Measurements from ENCODE around the gene TNKS2. TPM values are rescaled to one million over a fixed set of nuclear protein-coding genes. Genes with fewer than 3 reads are reported as not detected.

The TNKS2 gene
- total RNA-seq, 5 donors from 2014 or later (not counting 1 experiment from before 2014, with no cell fraction given) = 41.0 to 53.7 (median 47.6) TPM

GRCh38 chr10:91761721-91762120 is 36.5 kb upstream of the TNKS2 start:
- DNase-seq = no peak
- Histone ChIP-seq H3K4me3 (ENCODE audit: control insufficient read depth in 1 of 2, extremely low read depth in 1 of 2, low read length in 1 of 2) (no peak overlapping the region), H3K9me3 (no peaks in the 10 kb centered on the region), H3K27ac (ENCODE audit: low read length) (no peak overlapping the region), H3K36me3 (ENCODE audit: control insufficient read depth in 2 of 2, extremely low read depth in 1 of 2, insufficient read depth in 1 of 2, low read length in 1 of 2) (no peaks in the 10 kb centered on the region), H3K4me1 (ENCODE audit: control insufficient read depth in 1 of 2, extremely low read depth in 1 of 2, insufficient read depth in 2 of 2, low read length in 2 of 2) (peaks cover 0 to 2% of the 10 kb centered on the region in 2 experiments), H3K27me3 (replicated peaks in 1 of 2; ENCODE audit: control insufficient read depth in 2 of 2, extremely low read depth in 1 of 2, insufficient read depth in 2 of 2, low read length in 1 of 2) (peaks cover 0 to 3% of the 10 kb centered on the region in 2 experiments)
- H3K4me3 Mint-ChIP-seq = no peak overlapping the region
- no peaks in the 10 kb centered on the region for H3K9me3 Mint-ChIP-seq
- no CpG with 5 or more reads among the region's 1 CpG for WGBS (ENCODE audit: insufficient coverage)
- no peaks in the 10 kb centered on the region for H3K36me3 Mint-ChIP-seq
- peaks cover 0 to 9% of the 10 kb centered on the region in 2 donors for H3K27me3 Mint-ChIP-seq
- CTCF ChIA-PET = interaction anchor here in 1 of 2 donors (1.0 kb wide), 1 partner anchor 36 kb away, joined by 3 read pairs; no protein-coding TSS in a partner anchor
- POLR2A ChIA-PET = no interaction called here
- H3K27ac Mint-ChIP-seq = no peak overlapping the region
- H3K4me1 Mint-ChIP-seq = peaks cover 5 to 7% (median 6%) of the 10 kb centered on the region in 3 donors
- ATAC-seq (replicated peaks in 1 of 4) = no peak

GRCh38 chr10:91762878-91763277 is 35.3 kb upstream of the TNKS2 start:
- no peak overlapping the region for H3K27ac Mint-ChIP-seq
- no CpG with 5 or more reads among the region's 1 CpG for WGBS (ENCODE audit: insufficient coverage)
- ATAC-seq (replicated peaks in 1 of 4) (no peak), DNase-seq (no peak)
- Histone ChIP-seq H3K27ac (ENCODE audit: low read length) (no peak overlapping the region), H3K4me3 (ENCODE audit: control insufficient read depth in 1 of 2, extremely low read depth in 1 of 2, low read length in 1 of 2) (no peak overlapping the region), H3K4me1 (ENCODE audit: control insufficient read depth in 1 of 2, extremely low read depth in 1 of 2, insufficient read depth in 2 of 2, low read length in 2 of 2) (peaks cover 0 to 2% of the 10 kb centered on the region in 2 experiments), H3K27me3 (replicated peaks in 1 of 2; ENCODE audit: control insufficient read depth in 2 of 2, extremely low read depth in 1 of 2, insufficient read depth in 2 of 2, low read length in 1 of 2) (peaks cover 0 to 3% of the 10 kb centered on the region in 2 experiments), H3K9me3 (no peaks in the 10 kb centered on the region), H3K36me3 (ENCODE audit: control insufficient read depth in 2 of 2, extremely low read depth in 1 of 2, insufficient read depth in 1 of 2, low read length in 1 of 2) (no peaks in the 10 kb centered on the region)
- H3K27me3 Mint-ChIP-seq = peaks cover 0 to 9% of the 10 kb centered on the region in 2 donors
- H3K36me3 Mint-ChIP-seq = no peaks in the 10 kb centered on the region
- H3K9me3 Mint-ChIP-seq = no peaks in the 10 kb centered on the region
- no peak overlapping the region for H3K4me3 Mint-ChIP-seq
- CTCF ChIA-PET = no interaction called here
- POLR2A ChIA-PET = no interaction called here
- H3K4me1 Mint-ChIP-seq = peaks cover 5 to 7% (median 6%) of the 10 kb centered on the region in 3 donors

GRCh38 chr10:91766676-91767075 is 31.6 kb upstream of the TNKS2 start:
- Histone ChIP-seq H3K36me3 (ENCODE audit: control insufficient read depth in 2 of 2, extremely low read depth in 1 of 2, insufficient read depth in 1 of 2, low read length in 1 of 2) (no peaks in the 10 kb centered on the region), H3K9me3 (no peaks in the 10 kb centered on the region), H3K27me3 (replicated peaks in 1 of 2; ENCODE audit: control insufficient read depth in 2 of 2, extremely low read depth in 1 of 2, insufficient read depth in 2 of 2, low read length in 1 of 2) (no peaks in the 10 kb centered on the region), H3K4me1 (ENCODE audit: control insufficient read depth in 1 of 2, extremely low read depth in 1 of 2, insufficient read depth in 2 of 2, low read length in 2 of 2) (no peaks in the 10 kb centered on the region), H3K27ac (ENCODE audit: low read length) (no peak overlapping the region), H3K4me3 (ENCODE audit: control insufficient read depth in 1 of 2, extremely low read depth in 1 of 2, low read length in 1 of 2) (no peak overlapping the region)
- ATAC-seq (replicated peaks in 1 of 4) (no peak), DNase-seq (no peak)
- peaks cover 1 to 5% (median 3%) of the 10 kb centered on the region in 3 donors for H3K4me1 Mint-ChIP-seq
- no peaks in the 10 kb centered on the region for H3K36me3 Mint-ChIP-seq
- peaks cover 0 to 6% of the 10 kb centered on the region in 2 donors for H3K27me3 Mint-ChIP-seq
- ChIA-PET CTCF (interaction anchor here in 1 of 2 donors (0.9 kb wide), 1 partner anchor 30 kb away, joined by 3 read pairs; no protein-coding TSS in a partner anchor), POLR2A (no interaction called here)
- H3K27ac Mint-ChIP-seq = no peak overlapping the region
- 70% methylated on average over 2 of the region's 7 CpGs for WGBS (ENCODE audit: insufficient coverage)
- H3K9me3 Mint-ChIP-seq = no peaks in the 10 kb centered on the region
- H3K4me3 Mint-ChIP-seq = no peak overlapping the region

GRCh38 chr10:91768123-91768522 is 30.1 kb upstream of the TNKS2 start:
- H3K9me3 Mint-ChIP-seq = no peaks in the 10 kb centered on the region
- Histone ChIP-seq H3K4me1 (ENCODE audit: control insufficient read depth in 1 of 2, extremely low read depth in 1 of 2, insufficient read depth in 2 of 2, low read length in 2 of 2) (no peaks in the 10 kb centered on the region), H3K36me3 (ENCODE audit: control insufficient read depth in 2 of 2, extremely low read depth in 1 of 2, insufficient read depth in 1 of 2, low read length in 1 of 2) (no peaks in the 10 kb centered on the region), H3K4me3 (ENCODE audit: control insufficient read depth in 1 of 2, extremely low read depth in 1 of 2, low read length in 1 of 2) (no peak overlapping the region), H3K9me3 (no peaks in the 10 kb centered on the region), H3K27ac (ENCODE audit: low read length) (no peak overlapping the region), H3K27me3 (replicated peaks in 1 of 2; ENCODE audit: control insufficient read depth in 2 of 2, extremely low read depth in 1 of 2, insufficient read depth in 2 of 2, low read length in 1 of 2) (no peaks in the 10 kb centered on the region)
- peaks cover 0 to 2% of the 10 kb centered on the region in 2 donors for H3K27me3 Mint-ChIP-seq
- ATAC-seq (replicated peaks in 1 of 4) = no peak
- ChIA-PET CTCF (interaction anchor here in 1 of 2 donors (0.8 to 0.9 kb wide), 2 partner anchors 30 to 31 kb away, joined by 3 read pairs; partner anchors contain the start of gene TNKS2), POLR2A (interaction anchor here in 1 of 2 donors (0.6 kb wide), 1 partner anchor 75 kb away, joined by 3 read pairs; no protein-coding TSS in a partner anchor)
- no peak for DNase-seq
- H3K36me3 Mint-ChIP-seq = no peaks in the 10 kb centered on the region
- no CpG with 5 or more reads among the region's 3 CpGs for WGBS (ENCODE audit: insufficient coverage)
- no peak overlapping the region for H3K4me3 Mint-ChIP-seq
- no peaks in the 10 kb centered on the region for H3K4me1 Mint-ChIP-seq
- H3K27ac Mint-ChIP-seq = no peak overlapping the region

GRCh38 chr10:91771907-91772306 is 26.3 kb upstream of the TNKS2 start:
- WGBS (ENCODE audit: insufficient coverage) = 29% methylated on average over 1 of the region's 1 CpG
- POLR2A ChIA-PET = interaction anchor here (1.0 to 1.1 kb wide), 2 partner anchors 7 to 136 kb away, joined by 3 to 6 read pairs; no protein-coding TSS in a partner anchor

GRCh38 chr10:91772461-91772860 is 25.8 kb upstream of the TNKS2 start:
- ATAC-seq (replicated peaks in 1 of 4) (no peak), DNase-seq (no peak)
- no peak overlapping the region for H3K27ac ChIP-seq (ENCODE audit: low read length)
- H3K4me3 ChIP-seq (ENCODE audit: control insufficient read depth in 1 of 2, extremely low read depth in 1 of 2, low read length in 1 of 2) = no peak overlapping the region
- 80% methylated on average over 2 of the region's 2 CpGs for WGBS (ENCODE audit: insufficient coverage)
- Mint-ChIP-seq H3K4me1 (no peaks in the 10 kb centered on the region), H3K36me3 (no peaks in the 10 kb centered on the region), H3K9me3 (no peaks in the 10 kb centered on the region), H3K27ac (no peak overlapping the region), H3K27me3 (peaks cover 10 to 20% of the 10 kb centered on the region in 2 donors), H3K4me3 (no peak overlapping the region)
- POLR2A ChIA-PET = no interaction called here
- H3K27me3 ChIP-seq (replicated peaks in 1 of 2; ENCODE audit: control insufficient read depth in 2 of 2, extremely low read depth in 1 of 2, insufficient read depth in 2 of 2, low read length in 1 of 2) = peaks cover 0 to 9% of the 10 kb centered on the region in 2 experiments
- no peaks in the 10 kb centered on the region for H3K9me3 ChIP-seq
- CTCF ChIA-PET = no interaction called here
- no peaks in the 10 kb centered on the region for H3K36me3 ChIP-seq (ENCODE audit: control insufficient read depth in 2 of 2, extremely low read depth in 1 of 2, insufficient read depth in 1 of 2, low read length in 1 of 2)
- no peaks in the 10 kb centered on the region for H3K4me1 ChIP-seq (ENCODE audit: control insufficient read depth in 1 of 2, extremely low read depth in 1 of 2, insufficient read depth in 2 of 2, low read length in 2 of 2)

More at GRCh38 chr10:91771907-91772306, 26.3 kb upstream of the TNKS2 start:
- no peaks in the 10 kb centered on the region for H3K4me1 Mint-ChIP-seq
- H3K4me3 Mint-ChIP-seq = no peak overlapping the region
- H3K4me3 ChIP-seq (ENCODE audit: control insufficient read depth in 1 of 2, extremely low read depth in 1 of 2, low read length in 1 of 2) = no peak overlapping the region
- H3K36me3 Mint-ChIP-seq = no peaks in the 10 kb centered on the region
- H3K4me1 ChIP-seq (ENCODE audit: control insufficient read depth in 1 of 2, extremely low read depth in 1 of 2, insufficient read depth in 2 of 2, low read length in 2 of 2) = no peaks in the 10 kb centered on the region
- no peak overlapping the region for H3K27ac Mint-ChIP-seq
- no peaks in the 10 kb centered on the region for H3K36me3 ChIP-seq (ENCODE audit: control insufficient read depth in 2 of 2, extremely low read depth in 1 of 2, insufficient read depth in 1 of 2, low read length in 1 of 2)
- no peak for DNase-seq
- H3K9me3 Mint-ChIP-seq = no peaks in the 10 kb centered on the region
- no peak overlapping the region for H3K27ac ChIP-seq (ENCODE audit: low read length)
- H3K27me3 Mint-ChIP-seq = peaks cover 10 to 20% of the 10 kb centered on the region in 2 donors
- ATAC-seq (replicated peaks in 1 of 4) = no peak
- no peaks in the 10 kb centered on the region for H3K9me3 ChIP-seq
- CTCF ChIA-PET = no interaction called here
- H3K27me3 ChIP-seq (replicated peaks in 1 of 2; ENCODE audit: control insufficient read depth in 2 of 2, extremely low read depth in 1 of 2, insufficient read depth in 2 of 2, low read length in 1 of 2) = peaks cover 0 to 9% of the 10 kb centered on the region in 2 experiments

Data from T-cell (primary cell).